ENCODE results near the gene CCDC8. TPM values are rescaled to one million over a fixed set of nuclear protein-coding genes. Genes with fewer than 3 reads are reported as not detected.

CCDC8 gene
- total RNA-seq, 1 donor from 2014 or later = 35.0 TPM

GRCh38 chr19:46412650-46413261 lies 608 bp downstream of the CCDC8 start:
- Mint-ChIP-seq H3K9me3 (ENCODE audit: unreplicated experiment) (no peaks in the 10 kb centered on the region), H3K4me3 (ENCODE audit: unreplicated experiment) (peak overlapping the region; percentile 95), H3K4me1 (ENCODE audit: unreplicated experiment) (peaks cover 67% of the 10 kb centered on the region)

GRCh38 chr19:46411925-46412649 lies 1.3 kb downstream of the CCDC8 start:
- H3K27me3 Mint-ChIP-seq (ENCODE audit: unreplicated experiment) = peaks cover 3% of the 10 kb centered on the region
- DNase-seq (ENCODE audit: extremely low spot score, unreplicated experiment) = no peak
- H3K4me1 Mint-ChIP-seq (ENCODE audit: unreplicated experiment) = peaks cover 69% of the 10 kb centered on the region
- H3K9me3 Mint-ChIP-seq (ENCODE audit: unreplicated experiment) = no peaks in the 10 kb centered on the region
- peaks cover 18% of the 10 kb centered on the region for H3K36me3 Mint-ChIP-seq (ENCODE audit: unreplicated experiment)
- peak overlapping the region; percentile 94 for H3K27ac Mint-ChIP-seq (ENCODE audit: unreplicated experiment)
- TF ChIP-seq CTCF (IDR thresholded peaks at IDR 0.05) = peak; percentile 8
- H3K4me3 Mint-ChIP-seq (ENCODE audit: unreplicated experiment) = peak overlapping the region; percentile 95

More at GRCh38 chr19:46412650-46413261, 608 bp downstream of the CCDC8 start:
- Mint-ChIP-seq H3K36me3 (ENCODE audit: unreplicated experiment) (peaks cover 18% of the 10 kb centered on the region), H3K27ac (ENCODE audit: unreplicated experiment) (peak overlapping the region; percentile 94), H3K27me3 (ENCODE audit: unreplicated experiment) (peaks cover 3% of the 10 kb centered on the region)
- no peak for DNase-seq (ENCODE audit: extremely low spot score, unreplicated experiment)
- no peak for TF ChIP-seq CTCF (IDR thresholded peaks at IDR 0.05)

DNA sequence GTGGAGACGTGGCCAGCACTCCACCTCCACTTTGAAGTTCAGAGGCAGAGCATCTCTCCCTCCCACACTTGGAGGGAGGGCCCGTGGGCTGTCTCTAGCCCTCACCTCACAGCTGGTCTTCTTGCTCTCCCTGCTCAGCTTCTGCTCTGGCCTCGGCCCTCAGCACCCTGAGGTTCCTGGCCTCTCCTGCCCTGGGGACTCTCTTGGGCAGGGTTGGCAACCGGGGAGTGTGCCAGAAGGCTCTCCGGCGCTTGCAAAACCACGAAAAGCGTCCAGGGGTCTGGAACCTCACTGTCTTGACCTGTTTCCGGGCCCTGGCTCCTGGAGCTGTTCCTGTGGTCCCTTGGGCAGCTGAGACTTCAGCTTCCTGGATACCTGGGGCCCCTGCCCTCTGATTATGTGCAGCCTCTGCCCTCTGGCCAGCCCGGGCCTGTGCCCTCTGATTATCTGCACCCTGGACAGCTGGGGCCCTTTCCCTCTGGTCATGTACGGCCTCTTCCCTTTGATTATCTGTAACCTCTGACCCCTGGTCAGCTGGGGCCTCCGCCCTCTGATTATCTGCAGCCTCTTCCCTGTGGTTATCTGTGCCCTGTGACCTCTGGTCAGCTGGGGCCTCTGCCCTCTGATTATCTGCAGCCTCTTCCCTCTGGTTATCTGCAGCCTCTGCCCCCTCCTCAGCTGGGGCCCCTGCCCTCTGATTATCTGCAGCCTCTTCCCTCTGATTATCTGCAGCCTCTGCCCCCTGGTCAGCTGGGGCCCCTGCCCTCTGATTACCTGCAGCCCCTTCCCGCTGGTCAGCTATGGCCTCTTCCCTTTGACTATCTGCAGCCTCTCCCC lies 2.1 kb downstream of the CCDC8 start:
- peaks cover 64% of the 10 kb centered on the region for H3K4me1 Mint-ChIP-seq (ENCODE audit: unreplicated experiment)
- H3K9me3 Mint-ChIP-seq (ENCODE audit: unreplicated experiment) = no peaks in the 10 kb centered on the region
- peaks cover 18% of the 10 kb centered on the region for H3K36me3 Mint-ChIP-seq (ENCODE audit: unreplicated experiment)
- H3K27me3 Mint-ChIP-seq (ENCODE audit: unreplicated experiment) = peaks cover 3% of the 10 kb centered on the region
- TF ChIP-seq CTCF (IDR thresholded peaks at IDR 0.05) = no peak
- peak overlapping the region; percentile 95 for H3K4me3 Mint-ChIP-seq (ENCODE audit: unreplicated experiment)
- no peak for DNase-seq (ENCODE audit: extremely low spot score, unreplicated experiment)
- peak overlapping the region; percentile 63 for H3K27ac Mint-ChIP-seq (ENCODE audit: unreplicated experiment)

- no peak for TF ChIP-seq CTCF (IDR thresholded peaks at IDR 0.05)
- H3K36me3 Mint-ChIP-seq (ENCODE audit: unreplicated experiment) = peaks cover 18% of the 10 kb centered on the region
- H3K4me1 Mint-ChIP-seq (ENCODE audit: unreplicated experiment) = peaks cover 56% of the 10 kb centered on the region
- H3K4me3 Mint-ChIP-seq (ENCODE audit: unreplicated experiment) = peak overlapping the region; percentile 60
- DNase-seq (ENCODE audit: extremely low spot score, unreplicated experiment) = no peak
- no peaks in the 10 kb centered on the region for H3K9me3 Mint-ChIP-seq (ENCODE audit: unreplicated experiment)
- peaks cover 3% of the 10 kb centered on the region for H3K27me3 Mint-ChIP-seq (ENCODE audit: unreplicated experiment)
- H3K27ac Mint-ChIP-seq (ENCODE audit: unreplicated experiment) = no peak overlapping the region
Measured at GRCh38 chr19:46410205-46411087, 2.9 kb downstream of the CCDC8 start.

Measured in osteocyte (in vitro differentiated cells).